ENCODE data around the gene CADPS2.

DNA sequence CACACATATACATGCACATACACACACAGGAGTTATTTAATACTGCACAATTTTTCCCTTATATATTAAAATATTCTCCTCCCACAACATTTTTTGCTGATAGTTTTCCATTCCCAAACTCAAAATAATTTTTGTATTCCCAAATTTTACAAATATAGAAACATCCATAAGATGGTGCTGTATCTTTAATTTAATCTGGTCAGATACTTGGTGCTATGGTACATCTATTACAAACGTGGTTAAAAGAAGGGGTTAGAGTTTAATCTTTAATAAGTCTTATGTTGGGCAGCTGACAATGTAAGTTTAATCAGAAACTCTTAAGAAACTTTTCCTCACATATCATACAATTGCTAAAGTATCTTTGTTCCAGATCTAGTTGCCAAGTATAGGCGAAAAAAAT, 10.2 kb upstream of the CADPS2 start:
- TF ChIP-seq, protein P1, sequence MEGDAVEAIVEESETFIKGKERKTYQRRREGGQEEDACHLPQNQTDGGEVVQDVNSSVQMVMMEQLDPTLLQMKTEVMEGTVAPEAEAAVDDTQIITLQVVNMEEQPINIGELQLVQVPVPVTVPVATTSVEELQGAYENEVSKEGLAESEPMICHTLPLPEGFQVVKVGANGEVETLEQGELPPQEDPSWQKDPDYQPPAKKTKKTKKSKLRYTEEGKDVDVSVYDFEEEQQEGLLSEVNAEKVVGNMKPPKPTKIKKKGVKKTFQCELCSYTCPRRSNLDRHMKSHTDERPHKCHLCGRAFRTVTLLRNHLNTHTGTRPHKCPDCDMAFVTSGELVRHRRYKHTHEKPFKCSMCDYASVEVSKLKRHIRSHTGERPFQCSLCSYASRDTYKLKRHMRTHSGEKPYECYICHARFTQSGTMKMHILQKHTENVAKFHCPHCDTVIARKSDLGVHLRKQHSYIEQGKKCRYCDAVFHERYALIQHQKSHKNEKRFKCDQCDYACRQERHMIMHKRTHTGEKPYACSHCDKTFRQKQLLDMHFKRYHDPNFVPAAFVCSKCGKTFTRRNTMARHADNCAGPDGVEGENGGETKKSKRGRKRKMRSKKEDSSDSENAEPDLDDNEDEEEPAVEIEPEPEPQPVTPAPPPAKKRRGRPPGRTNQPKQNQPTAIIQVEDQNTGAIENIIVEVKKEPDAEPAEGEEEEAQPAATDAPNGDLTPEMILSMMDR (IDR thresholded peaks at IDR 0.05 in 4 of 5, conservative IDR thresholded peaks at IDR 0.05 in 1 of 5), result no peak
- no peak for TF ChIP-seq POLR2A (IDR thresholded peaks at IDR 0.05)
